Measurements from ENCODE around the gene CLIC4.
"Not testable (repeated sequence)": the region's sequence is repeated elsewhere in the genome, so short reads cannot be mapped to it uniquely, and the experiment has no call there.

CLIC4 gene

DNA sequence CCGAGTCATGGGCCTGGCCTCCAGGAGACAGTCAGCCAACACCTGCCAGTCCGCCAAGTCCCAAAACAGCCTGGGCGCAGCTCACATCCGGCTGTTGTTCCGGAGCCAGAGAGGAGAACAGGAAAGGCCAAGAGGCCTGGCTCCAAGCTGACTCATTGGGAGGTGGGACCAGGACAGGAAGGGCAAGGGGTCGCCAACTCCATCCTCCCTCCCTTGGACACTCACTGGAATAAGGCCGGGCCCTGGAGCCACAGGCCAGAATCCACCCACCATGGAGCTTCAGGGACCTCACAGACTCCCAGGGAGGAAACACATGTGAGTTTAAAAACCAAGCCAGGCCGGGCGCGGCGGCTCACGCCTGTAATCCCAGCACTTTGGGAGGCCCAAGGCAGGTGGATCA, 25.1 kb upstream of the CLIC4 start:
- DNase-seq: no peak

DNA sequence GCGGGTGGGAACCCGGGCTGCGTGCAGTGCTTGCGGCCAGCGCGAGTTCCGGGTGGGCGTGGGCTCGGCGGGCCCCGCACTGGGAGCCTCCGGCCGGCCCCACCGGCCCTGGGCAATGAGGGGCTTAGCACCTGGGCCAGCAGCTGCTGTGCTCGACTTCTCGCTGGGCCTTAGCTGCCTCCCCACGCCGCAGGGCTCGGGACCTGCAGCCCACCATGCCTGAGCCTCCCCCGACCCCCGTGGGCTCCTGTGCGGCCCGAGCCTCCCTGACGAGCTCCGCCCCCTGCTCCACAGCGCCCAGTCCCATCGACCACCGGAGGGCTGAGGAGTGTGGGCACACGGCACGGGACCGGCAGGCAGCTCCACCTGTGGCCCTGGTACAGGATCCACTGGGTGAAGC, 23.7 kb upstream of the CLIC4 start:
- no peak for DNase-seq

- DNase-seq: not testable (repeated sequence)
Measured at GRCh38 chr1:24722073-24723035, 22.9 kb upstream of the CLIC4 start.

DNA sequence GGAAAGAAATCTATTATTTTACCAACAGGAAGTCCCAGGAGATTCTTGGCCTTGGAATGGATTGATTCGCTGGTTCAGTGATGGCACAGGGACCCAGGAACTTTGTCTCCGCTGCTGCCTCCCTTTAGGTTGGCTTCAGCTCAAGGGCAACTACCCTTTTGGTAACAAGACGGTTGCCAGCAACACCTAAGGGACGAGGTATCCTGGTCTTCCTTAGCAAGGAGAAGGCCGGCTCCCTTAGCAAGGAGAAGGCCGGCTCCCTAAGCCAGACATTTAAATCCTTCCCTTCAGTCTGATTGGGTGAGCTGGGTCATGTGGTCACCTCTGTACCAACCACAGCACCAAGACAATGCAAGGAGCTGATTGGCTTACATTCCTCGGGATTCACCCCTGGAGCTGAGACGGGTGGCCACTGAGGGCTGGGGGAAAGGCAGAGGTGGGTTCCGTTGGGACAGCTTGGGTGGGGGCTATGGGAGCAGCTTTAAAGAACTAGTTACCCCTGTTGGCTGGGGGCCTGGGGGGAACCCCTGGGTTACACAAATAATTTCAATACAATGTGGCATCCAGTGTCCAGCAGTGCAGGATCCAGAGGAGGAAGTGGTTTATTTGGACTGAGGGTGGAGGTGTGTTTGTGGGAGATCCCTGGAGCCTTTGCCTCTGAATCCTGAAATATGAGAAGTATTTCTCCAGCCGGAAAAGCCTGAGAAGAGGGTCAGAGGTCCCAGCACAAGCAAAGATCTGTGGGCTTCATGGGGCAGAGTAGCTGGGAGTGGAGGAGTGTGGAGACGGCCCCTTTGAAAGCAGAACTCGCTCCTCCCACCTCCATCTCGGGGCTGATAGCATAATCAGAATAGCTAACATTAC, 20.7 kb upstream of the CLIC4 start:
- DNase-seq: no peak

DNA sequence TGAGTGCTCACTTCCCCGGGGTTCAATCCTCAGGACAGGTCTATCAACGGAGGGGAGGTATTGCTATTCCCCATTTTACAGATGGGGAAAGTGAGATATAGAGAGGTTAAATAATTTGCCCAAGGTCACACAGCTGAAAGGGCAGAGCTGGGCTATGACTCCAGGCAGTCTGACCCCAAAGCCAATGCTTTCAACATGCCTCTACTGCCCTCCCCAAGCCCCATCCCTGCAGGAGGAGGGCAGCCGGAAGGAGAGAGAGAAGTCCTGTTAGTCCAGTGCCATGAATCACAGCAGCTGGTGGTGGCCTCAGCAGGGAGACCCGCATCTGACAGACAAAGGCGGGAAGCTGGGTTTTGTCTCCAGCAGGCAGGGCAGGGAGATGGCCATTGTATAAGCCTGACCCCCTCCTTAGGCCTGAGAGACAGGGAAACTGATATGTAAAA, 20.0 kb upstream of the CLIC4 start:
- DNase-seq: no peak

DNA sequence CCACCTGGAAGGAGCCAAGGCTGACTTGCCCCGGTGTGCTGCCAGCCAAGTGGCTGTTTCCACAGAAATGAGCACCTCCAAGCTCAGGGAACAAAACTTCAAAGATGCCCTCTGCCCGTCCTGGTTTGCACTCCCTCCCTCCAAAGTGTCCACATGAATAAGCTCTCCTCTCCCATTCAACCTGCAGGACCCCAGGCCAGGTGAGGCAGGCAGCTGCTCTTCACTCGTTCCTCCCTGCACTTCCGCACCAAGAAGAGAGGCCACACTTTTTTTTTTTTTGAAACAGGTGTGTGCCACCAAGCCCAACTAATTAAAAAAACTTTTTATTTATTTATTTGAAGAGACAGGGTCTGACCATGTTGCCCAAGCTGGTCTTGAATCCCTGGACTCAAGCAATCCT, 18.5 kb upstream of the CLIC4 start:
- no peak for DNase-seq

DNA sequence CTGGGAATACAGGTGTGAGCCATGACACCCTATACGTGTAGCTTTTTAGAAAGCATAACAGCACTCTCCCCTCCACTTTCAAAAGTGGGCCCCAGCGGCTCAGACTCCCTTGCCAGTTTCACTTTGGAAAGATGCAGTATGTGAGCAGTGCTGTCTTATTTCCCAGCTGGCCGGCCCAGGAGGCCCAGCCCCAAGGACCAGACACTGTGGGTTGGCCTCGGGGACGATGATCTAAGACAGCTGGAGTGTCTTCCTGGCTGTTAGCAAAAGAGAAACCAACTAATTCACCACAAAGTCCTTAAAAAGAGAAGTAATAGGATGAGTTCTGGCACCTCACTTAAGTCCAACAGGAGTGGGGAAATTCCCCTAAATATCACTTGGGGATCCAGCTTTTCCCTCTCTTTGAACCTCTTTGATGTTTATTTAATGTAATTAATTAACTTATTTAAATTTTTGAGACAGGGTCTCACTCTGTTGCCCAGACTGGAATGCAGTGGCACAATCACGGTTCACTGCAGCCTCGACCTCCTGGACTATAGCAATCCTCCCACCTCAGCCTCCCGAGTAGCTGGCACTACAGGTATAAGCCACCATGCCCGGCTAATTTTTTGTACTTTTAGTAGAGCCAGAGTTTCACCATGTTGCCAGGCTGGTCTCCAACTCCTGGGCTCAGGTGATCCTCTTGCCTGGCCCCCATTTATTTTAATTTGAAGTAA, 17.6 kb upstream of the CLIC4 start:
- no peak for DNase-seq

GRCh38 chr1:24728982-24729381, 16.3 kb upstream of the CLIC4 start:
- DNase-seq: no peak

DNA sequence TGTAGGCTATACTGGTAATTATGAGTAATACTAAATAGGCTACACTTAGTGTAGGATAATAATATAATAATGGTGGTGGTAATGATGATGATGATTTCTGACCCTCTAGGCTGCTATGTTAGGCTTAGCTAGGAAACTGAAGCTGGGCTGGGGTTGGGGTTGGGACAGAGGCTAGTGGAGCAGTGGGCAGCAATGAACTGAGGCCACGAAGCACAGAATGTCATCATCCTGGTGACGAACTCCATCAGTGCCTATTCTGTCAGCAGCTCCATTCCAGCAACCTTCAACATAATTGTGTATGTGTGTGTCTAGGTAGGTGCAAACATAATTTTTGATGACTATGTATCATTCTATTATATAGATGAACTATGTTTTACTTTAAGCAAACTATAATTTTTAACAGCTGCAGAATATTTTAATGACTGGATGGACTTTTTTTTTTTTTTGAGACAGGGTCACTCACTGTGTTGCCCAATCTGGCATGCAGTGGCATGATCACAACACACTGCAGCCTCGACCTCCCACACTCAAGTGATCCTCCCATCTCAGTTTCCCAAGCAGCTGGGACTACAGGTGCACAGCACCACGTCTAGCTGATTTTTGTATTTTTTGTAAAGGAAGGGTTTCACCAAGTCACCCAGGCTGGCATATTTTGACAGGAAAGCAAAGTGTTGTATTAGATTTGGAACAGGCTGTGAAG, 12.9 kb upstream of the CLIC4 start:
- DNase-seq: no peak

GRCh38 chr1:24733342-24733741, 11.9 kb upstream of the CLIC4 start:
- DNase-seq: not testable (repeated sequence)

GRCh38 chr1:24735156-24735508, 10.1 kb upstream of the CLIC4 start:
- DNase-seq: no peak

GRCh38 chr1:24735509-24736375, 9.5 kb upstream of the CLIC4 start:
- DNase-seq: no peak

GRCh38 chr1:24737368-24738117, 7.7 kb upstream of the CLIC4 start:
- DNase-seq: no peak

GRCh38 chr1:24739241-24739640, 6.0 kb upstream of the CLIC4 start:
- DNase-seq: no peak

DNA sequence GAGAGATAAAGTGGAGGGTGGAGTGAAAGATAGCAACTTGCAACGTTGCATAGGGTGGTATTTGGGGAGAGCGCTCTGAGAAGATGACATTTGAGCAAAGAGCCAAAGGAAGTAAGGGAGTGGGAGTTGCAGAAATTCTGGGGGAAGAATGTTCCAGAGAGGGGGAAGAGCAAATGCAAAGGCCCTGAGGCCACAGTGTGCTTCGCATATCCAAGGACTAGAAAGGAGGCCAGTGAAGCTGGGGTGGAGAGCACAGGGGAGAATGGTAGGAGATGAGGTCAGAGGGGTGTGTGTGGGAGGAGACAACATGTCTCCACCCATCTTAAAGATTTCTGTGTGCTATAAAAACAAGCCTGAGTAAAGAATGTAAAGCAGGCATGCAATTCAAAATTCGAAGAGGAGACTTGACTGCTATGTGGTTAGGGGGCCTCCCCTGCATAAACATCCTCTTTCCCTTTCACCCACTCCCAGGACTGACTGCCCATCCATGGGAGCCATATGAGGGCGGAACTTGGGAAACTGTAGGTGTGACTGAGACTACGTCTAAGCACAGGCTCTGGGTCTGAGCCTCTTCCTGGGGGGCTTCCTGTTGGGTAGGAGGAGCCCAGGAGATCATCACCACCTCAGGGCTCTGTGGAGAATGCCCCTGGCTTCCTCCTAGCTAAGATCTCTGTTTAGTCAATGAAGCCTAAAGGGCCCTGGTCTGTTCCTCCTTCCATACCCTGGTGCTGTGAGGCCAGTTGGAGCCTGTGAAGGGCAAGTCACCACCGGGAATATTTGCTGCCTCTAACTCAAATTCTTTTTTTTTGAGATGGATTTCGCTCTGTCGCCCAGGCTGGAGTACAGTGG, 2.9 kb upstream of the CLIC4 start:
- DNase-seq: no peak

- DNase-seq: no peak
Measured at GRCh38 chr1:24743404-24744211, 1.6 kb upstream of the CLIC4 start.

GRCh38 chr1:24745711-24746413, 615 bp downstream of the CLIC4 start:
- no peak for DNase-seq
